ENCODE data around the gene GNL3. TPM values are rescaled to one million over a fixed set of nuclear protein-coding genes. Genes with fewer than 3 reads are reported as not detected.

Gene GNL3
- total RNA-seq, 1 donor from 2014 or later: 128 TPM

- DNase-seq (ENCODE audit: low read depth): no peak
- TF ChIP-seq CTCF (conservative IDR thresholded peaks at IDR 0.05; ENCODE audit: low read depth, low read length): no peak
- H3K4me3 ChIP-seq (ENCODE audit: low read depth, low read length): no peak overlapping the region
These were observed 11.2 kb downstream of the GNL3 start for GRCh38 chr3:52696830-52697631.

GRCh38 chr3:52697632-52697965, 11.8 kb downstream of the GNL3 start:
- no peak for TF ChIP-seq CTCF (conservative IDR thresholded peaks at IDR 0.05; ENCODE audit: low read depth, low read length)

GRCh38 chr3:52703341-52703740, 17.5 kb downstream of the GNL3 start:
- H3K4me3 ChIP-seq (ENCODE audit: low read depth, low read length): peak overlapping the region; percentile 100
- TF ChIP-seq CTCF (conservative IDR thresholded peaks at IDR 0.05; ENCODE audit: low read depth, low read length): no peak
- no peak for DNase-seq (ENCODE audit: low read depth)

More at GRCh38 chr3:52697632-52697965, 11.8 kb downstream of the GNL3 start:
- H3K4me3 ChIP-seq (ENCODE audit: low read depth, low read length): no peak overlapping the region
- DNase-seq (ENCODE audit: low read depth): no peak

- peak overlapping the region; percentile 100 for H3K4me3 ChIP-seq (ENCODE audit: low read depth, low read length)
- no peak for DNase-seq (ENCODE audit: low read depth)
- TF ChIP-seq CTCF (conservative IDR thresholded peaks at IDR 0.05; ENCODE audit: low read depth, low read length): no peak
These were observed 19.0 kb downstream of the GNL3 start for GRCh38 chr3:52704611-52705437.

- TF ChIP-seq CTCF (conservative IDR thresholded peaks at IDR 0.05; ENCODE audit: low read depth, low read length): no peak
- H3K4me3 ChIP-seq (ENCODE audit: low read depth, low read length): peak overlapping the region; percentile 100
- DNase-seq (ENCODE audit: low read depth): no peak
These were observed 19.5 kb downstream of the GNL3 start for GRCh38 chr3:52705438-52705687.

- no peak for DNase-seq (ENCODE audit: low read depth)
- peak within 1 kb of the TSS; percentile 100 for H3K4me3 ChIP-seq (ENCODE audit: low read depth, low read length)
- no peak for TF ChIP-seq CTCF (conservative IDR thresholded peaks at IDR 0.05; ENCODE audit: low read depth, low read length)
These were observed 20.2 kb downstream of the GNL3 start, which contains the start of the genes GLT8D1 and SPCS1 for GRCh38 chr3:52705688-52706686. GLT8D1 (minus strand) TSS chr3:52705791; CDS start chr3:52700460, 5,331 bp downstream. SPCS1 (plus strand) TSS chr3:52706106; CDS start chr3:52706247, 141 bp downstream.

Measured in epithelial cell of proximal tubule (primary cell).